HG03457 (cell line): Measurements from ENCODE around the gene BCL2L14.
"Not testable (repeated sequence)": the region's sequence is repeated elsewhere in the genome, so short reads cannot be mapped to it uniquely, and the experiment has no call there.

Source experiments
- ATAC-seq: cut with Tn5 transposase; IDR thresholded peaks from one replicate; pipeline ENCODE4 v1.9.1; 2021; ENCODE audit warnings: moderate number of reproducible peaks; ENCODE audit not compliant: unreplicated experiment

The BCL2L14 gene

DNA sequence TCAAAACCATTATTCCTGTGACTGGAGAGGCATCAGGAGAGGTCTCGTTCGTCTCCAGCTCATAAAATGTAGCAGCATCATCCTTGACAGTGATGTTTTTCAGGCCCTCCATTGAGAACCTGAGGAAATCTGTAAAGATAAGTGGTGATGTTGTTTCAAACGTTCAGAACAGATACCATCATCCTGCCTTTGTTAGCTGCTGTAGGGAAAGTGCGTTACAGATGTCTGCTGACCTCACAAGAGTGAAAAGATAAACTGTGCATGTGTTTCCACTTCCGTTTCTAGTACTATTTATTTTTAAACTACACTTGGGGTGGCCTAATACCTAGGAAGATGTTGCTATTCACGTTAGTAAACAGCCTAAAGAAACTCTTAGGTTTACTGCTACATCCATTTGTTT, 28.4 kb downstream of the BCL2L14 start:
- ATAC-seq, result no peak

DNA sequence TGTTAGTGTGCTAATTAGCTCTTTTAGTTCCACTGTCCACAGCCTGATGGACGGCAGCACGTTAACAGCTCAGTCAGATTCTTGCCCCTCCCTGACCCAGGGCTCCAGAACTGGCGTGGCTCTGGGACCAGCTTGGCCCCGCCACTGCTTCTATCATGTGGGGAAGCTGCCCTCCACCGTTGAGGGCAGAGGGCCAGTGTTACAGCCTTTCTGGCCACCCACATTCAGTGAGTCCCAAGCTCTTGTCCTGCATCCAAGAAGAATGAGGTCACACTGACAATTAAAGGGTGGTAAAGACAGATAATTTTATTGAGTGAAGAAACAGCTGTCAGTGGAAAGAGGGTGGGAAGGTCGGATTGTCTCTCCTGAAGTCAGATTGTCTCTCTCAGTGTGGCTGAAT, 36.9 kb downstream of the BCL2L14 start:
- ATAC-seq, result no peak

DNA sequence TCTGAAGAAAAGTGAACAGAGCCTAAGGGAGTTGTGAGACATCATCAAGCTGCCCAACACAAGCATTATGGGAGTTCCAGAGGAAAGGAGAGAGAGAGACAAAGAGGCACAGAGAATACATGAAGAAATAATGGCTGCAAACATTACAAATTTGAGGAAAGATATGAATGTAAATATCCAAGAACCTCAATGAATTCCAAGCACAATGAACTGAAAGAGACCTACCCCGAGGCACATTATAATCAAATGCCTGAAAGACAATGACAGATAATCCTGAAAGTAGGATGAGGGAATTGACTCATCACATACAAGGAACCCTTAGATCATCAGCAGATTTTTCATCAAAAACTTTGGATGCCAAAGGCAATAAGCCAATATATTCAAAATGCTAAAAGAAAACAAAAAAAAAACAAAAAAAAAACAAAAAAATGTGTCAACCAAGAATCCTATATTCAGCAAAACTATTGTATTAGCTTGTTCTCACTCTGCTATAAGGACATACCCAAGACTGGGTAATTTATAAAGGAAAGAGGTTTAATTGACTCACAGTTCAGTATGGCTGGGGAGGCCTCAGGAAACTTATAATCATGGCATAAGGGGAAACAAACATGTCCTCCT, 37.8 kb downstream of the BCL2L14 start:
- no peak for ATAC-seq

DNA sequence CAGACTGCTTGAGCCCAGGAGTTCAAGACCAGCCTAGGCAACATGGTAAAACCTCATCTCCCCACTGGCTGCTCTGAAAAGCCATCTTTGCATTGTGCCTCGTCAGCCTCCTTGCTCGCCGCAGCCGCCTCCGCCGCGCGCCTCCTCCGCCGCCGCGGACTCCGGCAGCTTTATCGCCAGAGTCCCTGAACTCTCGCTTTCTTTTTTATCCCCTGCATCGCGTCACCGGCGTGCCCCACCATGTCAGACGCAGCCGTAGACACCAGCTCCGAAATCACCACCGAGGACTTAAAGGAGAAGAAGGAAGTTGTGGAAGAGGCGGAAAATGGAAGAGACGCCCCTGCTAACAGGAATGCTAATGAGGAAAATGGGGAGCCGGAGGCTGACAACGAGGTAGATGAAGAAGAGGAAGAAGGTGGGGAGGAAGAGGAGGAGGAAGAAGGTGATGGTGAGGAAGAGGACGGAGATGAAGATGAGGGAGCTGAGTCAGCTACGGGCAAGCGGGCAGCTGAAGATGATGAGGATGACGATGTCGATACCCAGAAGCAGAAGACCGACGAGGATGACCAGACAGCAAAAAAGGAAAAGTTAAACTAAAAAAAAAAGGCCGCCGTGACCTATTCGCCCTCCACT, 40.3 kb downstream of the BCL2L14 start:
- ATAC-seq, result not testable (repeated sequence)

DNA sequence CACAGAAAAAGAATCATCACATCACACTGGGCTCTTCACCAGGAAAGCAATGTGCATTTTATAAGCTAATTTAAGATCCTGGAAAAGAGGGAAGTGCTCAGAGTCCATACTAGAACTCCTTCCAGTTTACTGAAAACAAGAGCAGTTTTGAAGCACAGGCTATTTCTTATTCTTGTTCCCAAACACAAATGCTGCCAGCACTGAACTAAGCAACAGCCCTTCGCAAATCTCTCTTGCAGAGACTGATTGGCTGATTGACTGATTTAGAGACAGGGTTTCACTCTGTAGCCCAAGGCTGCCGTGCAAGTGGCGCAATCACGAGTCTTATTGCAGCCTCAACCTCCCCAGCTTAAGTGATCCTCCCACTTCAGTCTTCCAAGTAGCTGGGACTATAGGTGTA, 44.8 kb downstream of the BCL2L14 start:
- ATAC-seq, result no peak

DNA sequence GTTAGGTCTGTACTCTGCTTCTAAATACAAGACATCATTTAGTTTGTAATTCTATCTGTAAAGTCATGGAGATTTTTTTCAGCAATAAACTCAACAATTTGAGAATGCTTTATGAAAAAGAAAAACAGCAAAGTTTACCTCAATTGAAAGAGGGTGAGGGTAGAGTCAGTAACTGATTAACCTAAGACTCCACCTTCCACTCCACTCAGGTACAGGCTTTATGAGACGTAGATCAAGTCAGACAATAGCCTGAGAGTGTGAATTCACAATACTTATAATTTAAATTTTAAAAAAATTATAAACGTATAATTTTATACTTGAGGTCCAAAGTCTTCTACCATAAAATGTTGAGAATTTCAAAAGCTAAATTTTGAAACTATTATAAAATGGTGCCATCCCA, 45.9 kb downstream of the BCL2L14 start:
- ATAC-seq, result no peak

DNA sequence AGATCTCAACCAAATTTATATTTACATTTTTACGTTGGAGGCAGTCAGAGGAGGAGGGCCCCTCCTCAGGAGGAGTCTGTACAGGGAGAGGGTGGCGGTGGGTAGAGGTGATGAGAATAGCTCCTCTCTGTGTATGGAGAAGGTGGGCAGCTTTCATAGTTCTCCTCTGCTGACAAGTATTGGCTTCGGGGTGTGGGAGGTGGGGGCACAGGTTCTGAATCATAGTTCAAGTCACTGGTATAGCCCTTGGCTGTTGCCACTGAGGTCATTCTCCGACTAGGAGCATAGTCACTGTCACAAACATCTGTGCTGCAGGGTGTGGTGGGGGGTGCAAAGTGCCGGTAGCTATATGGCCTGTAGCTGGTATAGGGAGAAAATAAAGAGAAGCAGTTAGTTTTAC, 50.3 kb downstream of the BCL2L14 start:
- ATAC-seq, result no peak

DNA sequence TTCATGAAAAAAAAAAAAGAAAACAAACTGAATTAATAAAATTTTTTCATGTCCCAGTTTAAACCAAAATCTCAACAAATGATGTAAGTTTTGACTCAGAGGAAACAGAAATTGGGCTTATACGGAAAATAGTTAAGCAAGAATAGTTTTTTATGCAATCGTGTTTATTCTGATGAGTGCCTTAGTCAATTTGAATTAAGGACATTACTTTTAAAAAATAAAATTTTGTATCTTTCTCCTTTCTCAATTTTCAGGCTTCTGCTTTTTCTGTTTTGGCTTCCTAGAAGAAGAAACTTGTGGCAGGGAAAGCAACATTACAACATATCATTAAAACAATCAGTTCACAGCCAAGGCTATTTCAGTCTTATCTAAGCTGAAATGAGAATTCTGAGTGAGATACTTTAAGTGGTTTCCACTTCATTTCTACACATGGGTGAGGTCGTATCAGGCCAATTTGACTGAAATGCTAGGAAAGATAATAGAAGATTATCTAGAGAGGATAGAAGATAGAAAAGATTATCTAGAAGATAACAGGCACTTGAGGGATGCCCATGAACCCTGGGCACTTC, 52.4 kb downstream of the BCL2L14 start:
- no peak for ATAC-seq

DNA sequence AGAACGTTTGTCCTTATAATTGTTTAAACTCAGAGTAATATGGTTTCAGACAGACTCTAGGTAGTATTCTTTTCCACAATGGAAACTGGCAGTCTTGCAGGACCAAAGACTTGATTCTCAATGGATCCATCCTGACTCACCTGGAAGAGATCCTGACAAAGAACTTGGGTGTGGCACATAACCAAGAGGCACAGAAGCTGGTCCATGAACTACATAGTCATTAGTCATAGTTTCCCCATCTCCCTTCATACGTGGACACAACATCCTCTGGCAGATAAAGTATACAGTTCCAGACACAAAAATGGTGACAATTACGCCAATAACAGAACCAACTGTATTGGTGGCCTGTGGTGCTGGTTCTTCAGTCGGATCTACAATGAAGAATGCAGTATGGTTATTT, 55.8 kb downstream of the BCL2L14 start:
- ATAC-seq, result no peak

DNA sequence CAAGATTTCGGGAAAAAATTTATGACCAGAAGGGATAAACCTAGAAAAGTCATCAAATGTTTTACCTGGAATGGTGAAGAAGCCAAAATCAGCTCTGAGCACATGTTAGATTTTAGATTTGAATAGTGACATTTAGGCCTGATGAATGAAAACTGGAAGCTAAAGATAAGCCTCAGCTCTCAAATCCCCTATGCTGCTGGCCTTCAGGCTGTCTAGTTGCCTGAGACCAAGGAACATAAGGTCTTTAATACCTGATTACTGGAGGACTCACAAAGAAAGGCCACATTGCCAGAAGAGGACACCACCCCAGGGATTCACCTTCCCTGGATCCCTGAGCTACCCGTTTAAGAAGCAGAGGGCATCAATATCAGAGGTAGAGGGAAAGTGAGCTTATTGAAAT, 56.6 kb downstream of the BCL2L14 start:
- ATAC-seq, result no peak

DNA sequence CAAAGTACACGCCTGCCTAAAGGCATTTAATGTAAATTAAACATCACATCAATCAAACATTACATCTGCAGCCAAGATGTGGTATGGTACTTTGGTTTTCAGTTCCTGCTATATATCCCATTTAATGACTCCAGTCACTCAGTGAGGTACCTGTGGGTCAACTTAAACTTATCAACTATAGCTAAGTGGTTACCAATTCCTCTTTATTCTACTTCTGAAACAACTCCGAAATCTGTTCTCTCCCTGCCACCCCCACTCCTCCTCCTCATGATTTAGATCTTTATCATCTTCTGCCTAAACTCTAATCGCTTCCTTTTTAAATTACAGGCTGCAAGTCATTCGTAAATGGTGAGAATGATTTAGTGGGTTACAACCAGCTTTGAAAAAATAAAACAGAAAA, 57.9 kb downstream of the BCL2L14 start:
- ATAC-seq, result no peak

DNA sequence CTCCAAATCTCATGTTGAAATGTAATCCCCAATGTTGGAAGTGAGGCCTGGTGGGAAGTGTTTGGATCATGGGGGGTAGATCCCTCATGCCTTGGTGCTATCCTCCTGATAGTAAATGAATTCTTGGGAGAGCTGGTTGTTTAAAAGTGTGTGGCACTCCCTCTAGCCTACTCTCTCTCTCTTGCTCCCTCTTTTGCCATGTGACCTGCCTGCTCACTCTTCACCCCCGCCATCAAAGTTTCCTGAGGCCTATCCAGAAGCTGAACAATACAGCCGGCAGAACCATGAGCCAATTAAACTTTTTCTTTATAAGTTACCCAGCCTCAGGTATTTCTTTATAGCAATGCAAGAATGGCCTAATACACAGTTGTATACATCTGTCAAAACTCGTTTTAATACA, 62.5 kb downstream of the BCL2L14 start:
- ATAC-seq, result no peak

DNA sequence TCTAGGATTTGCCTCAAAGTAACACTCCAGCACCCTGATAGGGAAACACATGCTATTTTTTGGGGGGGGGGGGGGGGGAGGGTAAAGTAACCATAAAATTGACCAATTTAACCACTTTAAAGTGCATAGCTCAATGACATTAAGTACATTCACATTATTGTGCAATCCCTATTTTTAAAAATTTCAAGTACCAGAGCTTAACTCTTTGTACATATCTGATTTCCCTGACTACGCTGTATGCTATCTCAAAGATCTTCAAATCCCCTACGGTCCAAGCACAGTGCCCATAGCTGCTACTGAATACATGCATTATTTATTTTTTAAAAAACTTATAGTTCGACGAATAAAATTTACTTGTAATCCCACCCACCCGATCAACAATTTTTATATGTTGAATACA, 63.0 kb downstream of the BCL2L14 start:
- ATAC-seq, result no peak

DNA sequence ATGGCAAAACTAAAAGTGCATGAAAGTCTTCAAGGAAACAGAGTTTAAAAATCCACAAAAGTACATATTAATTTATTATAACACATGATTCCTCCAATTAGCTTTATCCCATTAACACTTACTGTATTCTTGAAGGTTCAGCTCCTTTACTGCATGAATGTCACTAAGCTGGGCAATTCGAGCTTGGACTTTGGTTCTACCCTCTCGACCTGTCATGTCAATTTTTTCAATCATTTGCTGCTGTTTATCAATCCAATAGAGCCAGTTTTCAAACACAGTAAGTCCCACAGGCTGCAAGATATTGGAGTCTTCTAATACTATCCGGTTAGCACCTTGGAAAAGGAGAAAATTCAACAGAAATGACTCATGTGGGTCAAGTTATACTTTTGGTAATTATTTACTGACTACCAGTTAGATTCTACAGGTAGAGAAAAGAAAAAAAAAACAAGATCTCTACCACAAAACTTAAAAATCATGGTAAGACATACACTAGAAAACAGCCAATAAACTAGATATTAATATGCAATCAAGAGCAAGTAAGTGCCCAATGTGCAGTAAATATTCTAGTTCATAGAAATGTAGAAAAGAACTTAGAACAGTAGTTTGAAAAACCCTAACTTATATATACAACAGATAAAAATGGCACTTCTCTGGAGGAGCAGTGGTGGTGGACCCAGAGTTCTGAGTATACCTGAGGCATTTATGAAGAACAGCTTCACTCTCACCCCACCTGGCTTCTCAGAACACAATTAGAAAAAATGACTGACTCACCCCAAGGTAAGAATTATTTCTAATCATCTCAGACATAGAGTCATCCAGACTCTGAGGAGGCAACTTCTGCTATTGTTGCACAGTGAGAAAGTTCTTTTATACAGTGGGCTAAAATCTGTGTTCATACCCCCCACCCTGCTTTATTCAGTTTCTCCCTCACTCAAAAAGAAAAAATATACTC, 67.7 kb downstream of the BCL2L14 start:
- ATAC-seq, result no peak

DNA sequence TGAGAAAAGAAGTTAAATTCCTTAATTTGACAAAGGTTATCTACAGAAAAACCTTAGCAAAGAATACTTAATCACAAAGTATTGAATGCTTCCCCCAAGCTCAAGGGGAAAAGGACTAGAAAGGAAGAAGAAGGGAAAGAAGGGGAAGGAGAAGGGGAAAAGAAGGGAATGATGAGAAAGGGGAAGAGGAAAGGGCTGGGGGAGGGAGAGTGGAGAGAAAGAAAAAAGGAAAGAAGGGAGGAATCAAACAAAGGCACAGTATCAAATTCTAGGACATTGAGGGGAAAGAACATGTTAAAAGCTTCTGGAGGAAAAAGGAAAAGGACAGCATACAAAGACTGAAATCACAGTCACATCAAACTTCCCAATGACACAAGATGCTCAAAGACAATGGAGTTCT, 70.3 kb downstream of the BCL2L14 start:
- ATAC-seq, result no peak

DNA sequence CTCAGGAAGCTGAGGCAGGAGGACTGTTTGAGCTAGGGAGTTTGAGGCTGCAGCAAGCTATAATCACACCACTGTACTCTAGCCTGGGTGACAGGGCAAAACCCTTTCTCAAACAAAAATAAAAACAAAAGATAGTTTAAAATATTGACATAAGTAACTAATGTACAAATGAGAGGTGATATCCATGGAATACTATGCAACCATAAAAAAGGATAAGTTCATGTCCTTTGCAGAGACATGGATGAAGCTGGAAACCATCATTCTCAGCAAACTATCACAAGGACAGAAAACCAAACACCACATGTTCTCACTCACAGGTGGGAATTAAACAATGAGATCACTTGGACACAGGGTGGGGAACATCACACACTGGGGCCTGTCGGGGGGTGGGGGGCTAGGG, 73.8 kb downstream of the BCL2L14 start:
- ATAC-seq, result not testable (repeated sequence)

DNA sequence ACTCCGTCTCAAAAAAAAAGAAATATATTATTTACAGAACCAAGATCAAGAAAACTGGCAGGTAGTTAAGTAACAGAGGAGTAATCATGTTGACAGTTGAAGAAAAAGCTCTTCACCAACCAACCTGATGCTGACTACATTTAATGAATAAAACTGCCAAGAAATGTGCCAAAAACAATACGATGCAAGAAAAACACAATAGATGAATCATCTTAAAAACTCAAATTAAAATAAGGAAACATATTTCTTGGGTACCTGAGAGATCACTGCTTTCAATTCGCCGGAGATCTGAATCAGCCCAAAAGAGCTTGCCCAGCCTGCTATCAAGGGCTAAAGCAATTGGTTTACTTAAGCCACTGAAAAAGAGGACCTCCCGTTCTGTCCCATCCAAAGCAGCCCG, 76.4 kb downstream of the BCL2L14 start:
- no peak for ATAC-seq
